GM13976 (cell line): ENCODE data around the gene A4GALT.

Experiments used
- DNase-seq: peaks from one replicate; pipeline ENCODE4 v3.0.0; 2012; ENCODE audit warnings: low spot score
- CTCF ChIP-seq: IDR thresholded peaks from 2 replicates; pipeline ENCODE4 v1.5.1; 2012; ENCODE audit warnings: borderline replicate concordance, mild to moderate bottlenecking; ENCODE audit not compliant: insufficient read depth; ENCODE audit errors: extremely low read depth, missing control alignments, control extremely low read depth
- in situ Hi-C: fragments of 300-500 bp; cut with MboI; formaldehyde crosslinking; loops from one replicate; pipeline ENCODE4 v1.12.0; 2022; ENCODE audit warnings: low sequenced_read_pairs, mixed read lengths, inconsistent platforms; ENCODE audit not compliant: unreplicated experiment

A4GALT gene

DNA sequence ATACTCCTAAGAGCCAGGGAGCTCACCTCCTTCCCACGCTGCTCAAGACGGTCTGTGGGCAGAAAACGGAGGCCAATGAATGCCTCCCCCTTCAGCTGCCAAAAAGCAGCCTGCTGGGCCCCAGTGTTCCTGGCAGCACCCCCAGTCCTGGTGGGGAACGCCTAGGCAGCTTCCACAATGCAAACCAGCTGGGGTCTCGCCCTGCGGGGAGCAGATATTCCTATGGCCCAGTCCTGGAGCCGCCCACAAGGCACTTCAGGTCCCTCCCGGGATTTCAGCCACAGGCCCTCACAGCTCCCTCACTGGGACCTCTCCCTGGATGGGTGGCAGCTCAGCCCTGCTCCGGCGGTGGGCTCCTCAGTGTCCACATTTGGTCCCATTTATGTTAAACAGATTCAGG is 29.2 kb downstream of the A4GALT start:
- TF ChIP-seq CTCF: no peak
- DNase-seq: peak; percentile 12
- in situ Hi-C loops: no loop called here

GRCh38 chr22:42688241-42689211 is 32.1 kb downstream of the A4GALT start:
- no peak for DNase-seq
- no peak for TF ChIP-seq CTCF
- in situ Hi-C loops: no loop called here

GRCh38 chr22:42686756-42687491 is 33.7 kb downstream of the A4GALT start:
- in situ Hi-C loops: no loop called here

DNA sequence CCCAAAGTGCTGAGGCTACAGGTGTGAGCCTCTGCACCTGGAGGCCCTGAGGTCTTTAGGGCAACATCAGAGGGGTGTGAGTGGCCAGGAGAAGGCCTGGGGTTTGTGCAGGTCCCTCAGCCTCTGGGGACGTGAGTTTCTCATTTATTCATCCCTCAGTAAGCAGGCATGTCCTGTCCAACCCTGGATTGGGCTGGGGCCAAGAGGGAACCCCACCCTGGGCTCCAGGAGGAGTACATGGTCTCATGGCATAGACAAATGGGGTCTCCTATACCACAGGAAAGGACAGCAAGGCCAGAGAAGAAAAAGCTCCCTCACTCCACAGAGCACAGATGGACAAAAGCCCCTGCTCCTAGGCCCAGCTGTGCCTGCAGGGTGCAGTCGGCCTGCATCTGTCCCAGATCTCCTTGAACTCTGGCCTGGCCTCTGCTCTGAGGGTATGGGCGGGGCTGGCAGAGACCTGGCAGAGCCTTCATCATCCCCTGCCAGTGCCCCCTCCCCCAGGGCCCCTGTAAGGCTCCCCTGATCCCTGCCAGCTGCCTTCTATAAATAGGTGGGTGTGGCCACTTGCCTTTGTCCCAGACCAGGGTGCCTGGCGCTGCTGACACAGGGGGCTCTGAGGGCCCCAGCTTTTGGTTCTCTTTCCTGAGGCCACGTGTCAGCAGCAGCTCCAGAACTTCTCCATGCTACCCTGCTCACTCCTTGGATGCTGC is 34.6 kb downstream of the A4GALT start:
- DNase-seq: peak; percentile 36
- no peak for TF ChIP-seq CTCF
- in situ Hi-C loops: no loop called here

More at GRCh38 chr22:42686756-42687491, 33.7 kb downstream of the A4GALT start:
- TF ChIP-seq CTCF: no peak
- peak; percentile 33 for DNase-seq

- in situ Hi-C loops: no loop called here
- TF ChIP-seq CTCF: no peak
- no peak for DNase-seq
Measured at GRCh38 chr22:42684462-42685195, 36.0 kb downstream of the A4GALT start.
